Natural killer cell treated with Interleukin-12 subunit alpha and Interleukin-12 subunit beta and Interleukin-15 and Interleukin-18, amount 100 ng/mL, for 72 hours (primary cell): ENCODE measurements around the gene SSH2. TPM values are rescaled to one million over a fixed set of nuclear protein-coding genes. Genes with fewer than 3 reads are reported as not detected.
"Not testable (repeated sequence)": the region's sequence is repeated elsewhere in the genome, so short reads cannot be mapped to it uniquely, and the experiment has no call there.

Experiments
- ATAC-seq, 2 donors: fragments of 150-1000 bp; cut with Tn5 transposase in 1 of 2; sonication (Bioruptor Pico), chemical (Tn5 transposase) in 1 of 2; 2 replicates each; pipeline ENCODE4 v1.10.0; 2021
- DNase-seq: peaks from one replicate; pipeline ENCODE4 v3.0.0; 2022; ENCODE audit warnings: low spot score
- H3K27ac Mint-ChIP-seq, 2 donors: 1 replicate in 1 of 2; 2 replicates in 1 of 2; pipeline ENCODE4 v1.8.0; 2022; ENCODE audit warnings: mixed read lengths in 2 of 2, mild to moderate bottlenecking in 1 of 2, moderate library complexity in 1 of 2
- H3K27me3 Mint-ChIP-seq, 2 donors: 1 replicate in 1 of 2; 2 replicates in 1 of 2; pipeline ENCODE4 v1.8.0; 2022; ENCODE audit warnings: mixed read lengths in 2 of 2
- H3K36me3 Mint-ChIP-seq: one replicate; pipeline ENCODE4 v1.8.0; 2022; ENCODE audit warnings: mixed read lengths
- H3K4me1 Mint-ChIP-seq, 2 donors: 1 replicate in 1 of 2; 2 replicates in 1 of 2; pipeline ENCODE4 v1.8.0; 2022; ENCODE audit warnings: low read depth in 2 of 2, mixed read lengths in 2 of 2, mild to moderate bottlenecking in 1 of 2
- H3K4me3 Mint-ChIP-seq: one replicate; pipeline ENCODE4 v1.8.0; 2022; ENCODE audit warnings: mixed read lengths
- H3K9me3 Mint-ChIP-seq: 2 replicates; pipeline ENCODE4 v1.8.0; 2022; ENCODE audit warnings: mixed read lengths
- total RNA-seq, 2 donors: library from RNA; stranded (reverse); gene quantifications; one replicate each; pipeline ENCODE4 v1.2.3, GENCODE V29; 2022

Gene SSH2
- total RNA-seq, 2 donors from 2014 or later: 44.4 to 72.2 TPM

DNA sequence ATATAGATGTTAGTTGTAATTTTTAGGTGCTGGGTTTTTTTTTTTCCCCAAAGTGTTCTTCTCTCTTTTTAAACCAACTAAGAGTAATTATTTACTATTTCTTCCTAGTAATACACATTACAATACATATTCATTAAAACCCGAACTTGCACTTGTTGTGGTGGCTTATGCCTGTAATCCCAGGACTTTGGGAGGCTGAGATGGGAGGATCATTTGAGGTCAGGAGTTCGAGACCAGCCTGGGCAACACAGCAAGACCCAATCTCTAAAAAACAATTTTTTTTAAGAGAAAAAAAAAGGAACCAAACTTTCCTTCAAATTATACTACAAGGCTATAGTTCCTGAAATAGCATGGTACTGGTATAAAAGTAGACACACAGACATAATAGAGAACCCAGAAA lies 15.3 kb upstream of the SSH2 start:
- Mint-ChIP-seq H3K36me3 (no peaks in the 10 kb centered on the region), H3K4me1 (no peaks in the 10 kb centered on the region), H3K27me3 (peaks cover 0 to 3% of the 10 kb centered on the region in 2 donors), H3K9me3 (no peaks in the 10 kb centered on the region), H3K4me3 (no peak overlapping the region), H3K27ac (no peak overlapping the region)
- DNase-seq (no peak), ATAC-seq (no peak)

DNA sequence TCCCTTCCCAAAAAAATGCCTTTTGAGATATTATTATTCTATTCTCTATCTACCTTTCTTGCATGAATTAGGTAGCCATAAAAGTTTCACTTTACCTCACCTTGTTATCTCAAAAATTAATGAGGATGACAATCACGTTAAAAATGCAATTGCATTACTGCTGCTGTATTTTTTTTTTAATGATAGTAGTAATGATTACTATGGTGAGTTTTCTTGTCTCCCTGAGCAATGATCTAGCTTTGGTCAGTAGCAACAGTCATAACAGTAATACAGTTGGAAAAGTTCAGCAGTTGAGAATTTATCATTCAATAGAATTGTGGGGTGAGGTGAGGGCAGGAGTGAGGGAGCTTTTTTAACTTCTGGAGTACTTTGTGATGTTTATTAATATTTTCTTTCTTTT lies 11.3 kb upstream of the SSH2 start, which contains the start of gene EFCAB5:
Gene EFCAB5, plus strand, starts transcription at position 301 of the 400 bp plus-strand sequence. CDS start 163 bp downstream, outside the sequence.
- no peaks in the 10 kb centered on the region for H3K9me3 Mint-ChIP-seq
- no peaks in the 10 kb centered on the region for H3K36me3 Mint-ChIP-seq
- peaks cover 0 to 2% of the 10 kb centered on the region in 2 donors for H3K4me1 Mint-ChIP-seq
- ATAC-seq (no peak), DNase-seq (no peak)
- no peak within 1 kb of the TSS for H3K4me3 Mint-ChIP-seq
- H3K27ac Mint-ChIP-seq: no peak within 1 kb of the TSS
- peaks cover 0 to 6% of the 10 kb centered on the region in 2 donors for H3K27me3 Mint-ChIP-seq

DNA sequence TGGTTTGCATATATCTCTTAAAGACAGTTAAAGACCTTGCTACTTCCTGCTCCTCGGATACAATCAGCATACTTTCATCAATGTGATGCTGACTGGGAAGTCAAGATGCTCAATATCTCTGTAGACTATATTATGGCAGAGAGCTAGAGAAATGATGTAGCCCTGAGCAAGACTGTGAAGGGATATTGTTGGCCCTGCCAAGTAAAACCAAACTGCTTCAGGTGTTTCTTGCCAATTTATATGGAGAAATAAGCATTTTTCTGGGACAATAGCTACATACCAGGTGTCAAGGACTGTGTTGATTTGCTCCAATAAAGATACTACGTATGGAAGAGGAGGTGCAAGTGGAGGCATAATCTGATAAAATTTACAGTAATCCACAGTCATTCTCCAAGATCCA lies 6.7 kb upstream of the SSH2 start:
- ATAC-seq: no peak
- DNase-seq: no peak
- Mint-ChIP-seq H3K9me3 (no peaks in the 10 kb centered on the region), H3K27me3 (peaks cover 0 to 6% of the 10 kb centered on the region in 2 donors), H3K36me3 (no peaks in the 10 kb centered on the region), H3K4me3 (no peak overlapping the region), H3K27ac (no peak overlapping the region), H3K4me1 (peaks cover 0 to 2% of the 10 kb centered on the region in 2 donors)

DNA sequence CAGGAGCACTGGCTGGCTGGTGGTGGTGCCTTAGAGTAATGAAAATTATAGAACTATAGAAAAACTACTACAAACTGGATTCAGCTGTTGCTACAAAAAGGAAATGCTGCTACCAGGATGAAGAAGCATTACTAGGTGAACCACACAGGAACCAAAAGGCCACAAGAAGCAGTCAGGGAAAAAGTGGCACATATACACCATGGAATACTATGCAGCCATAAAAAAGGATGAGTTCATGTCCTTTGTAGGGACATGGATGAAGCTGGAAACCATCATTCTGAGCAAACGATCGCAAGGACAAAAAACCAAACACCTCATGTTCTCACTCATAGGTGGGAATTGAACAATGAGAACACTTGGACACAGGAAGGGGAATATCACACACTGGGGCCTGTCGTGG lies 5.9 kb upstream of the SSH2 start:
- not testable (repeated sequence) for H3K4me1 Mint-ChIP-seq, H3K36me3 Mint-ChIP-seq, H3K4me3 Mint-ChIP-seq, DNase-seq, H3K9me3 Mint-ChIP-seq, ATAC-seq, H3K27me3 Mint-ChIP-seq, H3K27ac Mint-ChIP-seq

DNA sequence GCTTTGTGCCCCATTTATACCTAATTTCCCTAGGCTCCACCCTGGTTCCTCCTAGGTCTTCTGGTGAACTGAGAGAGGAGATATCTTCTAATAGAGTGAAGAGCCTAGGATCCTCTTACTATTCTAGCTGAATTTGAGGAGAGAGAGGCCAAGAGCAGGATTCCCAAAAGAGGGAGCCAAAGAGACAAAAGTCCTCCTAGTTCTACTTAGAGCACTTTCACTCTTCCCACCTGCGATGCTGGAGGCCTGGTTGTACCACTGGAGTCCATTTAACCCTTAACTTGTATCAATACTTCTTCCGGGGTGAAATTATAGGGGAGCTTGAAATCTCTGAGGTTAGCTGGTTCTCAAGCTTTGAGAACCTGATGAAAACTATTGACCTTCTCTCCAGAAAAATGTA lies 3.4 kb upstream of the SSH2 start:
- Mint-ChIP-seq H3K4me3 (no peak overlapping the region), H3K27me3 (no peaks in the 10 kb centered on the region), H3K27ac (no peak overlapping the region), H3K36me3 (no peaks in the 10 kb centered on the region), H3K9me3 (no peaks in the 10 kb centered on the region), H3K4me1 (peaks cover 8 to 9% of the 10 kb centered on the region in 2 donors)
- DNase-seq: no peak
- ATAC-seq: no peak

DNA sequence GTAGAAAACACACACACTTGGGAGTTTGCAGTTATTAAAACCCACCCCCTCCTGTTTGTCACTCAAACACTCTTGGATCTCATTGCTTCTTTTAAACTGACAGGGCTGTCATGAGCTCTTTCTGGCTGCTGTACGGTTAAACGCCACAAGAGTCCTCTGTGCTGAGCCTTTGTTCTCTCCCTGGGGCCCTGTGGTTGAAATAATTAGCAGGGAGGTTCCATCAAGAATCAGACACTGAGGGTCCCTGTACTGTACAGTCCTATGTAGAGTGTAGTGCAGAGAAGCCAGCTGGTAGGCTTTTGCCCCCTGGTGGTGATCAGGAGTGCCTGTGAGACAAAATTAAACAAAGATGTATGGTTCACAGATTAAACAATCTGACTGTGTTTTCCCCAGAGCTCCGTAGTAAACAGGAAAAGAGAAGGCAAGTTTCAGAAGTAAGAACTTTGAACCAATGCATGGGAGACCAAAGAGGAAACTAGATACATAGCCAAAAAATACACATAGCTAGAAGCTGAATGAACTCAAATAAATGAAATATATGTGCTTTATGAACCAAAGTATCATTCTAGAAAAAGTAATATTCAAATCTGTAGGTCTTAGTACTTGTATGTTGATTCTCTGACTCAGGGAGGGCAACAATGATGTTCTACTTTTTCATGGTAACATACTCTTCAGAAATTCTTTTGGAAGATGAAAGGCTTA lies 1.4 kb upstream of the SSH2 start:
- H3K36me3 Mint-ChIP-seq: no peaks in the 10 kb centered on the region
- H3K9me3 Mint-ChIP-seq: no peaks in the 10 kb centered on the region
- no peaks in the 10 kb centered on the region for H3K27me3 Mint-ChIP-seq
- H3K27ac Mint-ChIP-seq: no peak overlapping the region
- peaks cover 21 to 23% of the 10 kb centered on the region in 2 donors for H3K4me1 Mint-ChIP-seq
- ATAC-seq (peak; percentile 67 to 69), DNase-seq (peak; percentile 79)
- H3K4me3 Mint-ChIP-seq: no peak overlapping the region

DNA sequence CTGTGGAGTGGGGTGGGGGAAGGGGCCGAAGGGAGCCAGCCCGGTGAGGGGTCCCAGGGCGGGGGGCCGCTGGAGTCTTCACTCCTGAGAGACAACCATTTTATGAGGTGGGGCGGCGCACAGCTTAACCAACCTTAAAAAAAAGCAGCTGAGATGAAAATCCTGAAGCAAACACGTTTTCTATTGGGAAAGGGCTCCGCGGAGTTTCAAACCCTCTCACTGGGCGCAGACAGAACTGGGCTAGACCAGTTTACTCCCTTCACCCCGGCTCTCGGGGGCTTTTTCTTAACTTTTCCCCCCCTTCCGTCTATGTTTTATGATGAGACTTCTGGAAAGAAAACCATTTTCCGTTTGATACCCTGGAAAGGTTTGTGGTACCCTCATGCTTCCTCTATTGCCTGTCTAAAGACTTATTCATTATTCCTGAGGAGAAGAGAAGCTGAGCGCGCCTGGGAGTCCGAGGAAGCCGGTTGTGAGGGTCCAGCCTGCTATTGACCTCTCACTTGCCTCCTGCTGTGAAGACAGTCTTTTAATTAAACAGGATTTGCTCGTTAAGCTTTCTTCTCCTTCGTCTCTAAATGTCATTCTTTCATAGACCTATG lies 482 bp upstream of the SSH2 start:
- Mint-ChIP-seq H3K9me3 (no peaks in the 10 kb centered on the region), H3K36me3 (no peaks in the 10 kb centered on the region), H3K4me3 (no peak overlapping the region), H3K4me1 (peaks cover 21 to 23% of the 10 kb centered on the region in 2 donors), H3K27ac (no peak overlapping the region), H3K27me3 (no peaks in the 10 kb centered on the region)
- DNase-seq (no peak), ATAC-seq (no peak)

DNA sequence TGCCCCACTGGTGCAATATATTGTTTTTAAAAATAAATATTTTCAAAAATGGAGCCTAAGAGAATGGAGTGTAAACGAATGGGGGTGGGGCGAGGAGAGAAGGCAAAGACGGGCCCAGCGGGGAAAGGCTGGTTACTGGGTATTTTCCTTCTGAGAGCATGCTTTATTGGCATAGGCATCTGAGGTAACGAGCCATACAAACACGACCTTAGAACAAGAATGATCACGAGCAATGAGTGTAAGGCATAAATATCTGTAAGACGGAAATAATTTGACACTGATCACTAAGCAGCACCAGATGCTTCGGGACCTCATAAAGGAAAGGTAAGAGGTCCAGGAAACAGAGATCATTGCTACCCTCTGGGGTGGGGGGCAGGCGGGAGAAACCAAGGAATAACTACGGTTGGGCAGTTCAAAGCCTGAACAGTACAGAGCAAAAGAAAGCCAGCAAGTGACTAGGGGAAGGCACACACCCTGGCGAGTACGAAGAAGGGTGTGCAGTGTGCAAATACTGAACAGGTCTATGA lies 959 bp downstream of the SSH2 start:
- Mint-ChIP-seq H3K4me1 (peaks cover 21 to 23% of the 10 kb centered on the region in 2 donors), H3K4me3 (no peak overlapping the region), H3K27me3 (no peaks in the 10 kb centered on the region), H3K9me3 (no peaks in the 10 kb centered on the region), H3K36me3 (no peaks in the 10 kb centered on the region), H3K27ac (no peak overlapping the region)
- DNase-seq (no peak), ATAC-seq (no peak)

DNA sequence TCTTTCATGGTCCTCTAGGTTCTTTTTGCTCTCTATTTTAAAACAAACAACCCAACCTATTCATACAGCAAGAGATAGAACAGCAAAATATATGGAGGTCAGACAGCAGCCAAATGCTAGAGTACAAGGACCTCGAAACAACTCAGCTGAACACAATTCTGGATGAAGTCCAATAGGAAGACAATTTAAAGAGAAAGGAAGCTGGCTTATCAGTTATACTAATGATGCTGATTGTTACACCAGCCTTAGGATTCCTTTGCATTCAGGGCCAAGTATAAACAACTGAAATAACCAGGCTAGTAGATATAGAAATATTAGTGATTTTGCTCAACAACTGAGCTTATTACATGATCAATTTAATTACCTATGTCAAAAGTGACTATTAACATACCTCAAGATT lies 2.5 kb downstream of the SSH2 start:
- Mint-ChIP-seq H3K36me3 (no peaks in the 10 kb centered on the region), H3K27ac (no peak overlapping the region), H3K4me1 (peaks cover 21 to 23% of the 10 kb centered on the region in 2 donors), H3K9me3 (no peaks in the 10 kb centered on the region), H3K4me3 (no peak overlapping the region), H3K27me3 (no peaks in the 10 kb centered on the region)
- no peak for DNase-seq
- no peak for ATAC-seq

DNA sequence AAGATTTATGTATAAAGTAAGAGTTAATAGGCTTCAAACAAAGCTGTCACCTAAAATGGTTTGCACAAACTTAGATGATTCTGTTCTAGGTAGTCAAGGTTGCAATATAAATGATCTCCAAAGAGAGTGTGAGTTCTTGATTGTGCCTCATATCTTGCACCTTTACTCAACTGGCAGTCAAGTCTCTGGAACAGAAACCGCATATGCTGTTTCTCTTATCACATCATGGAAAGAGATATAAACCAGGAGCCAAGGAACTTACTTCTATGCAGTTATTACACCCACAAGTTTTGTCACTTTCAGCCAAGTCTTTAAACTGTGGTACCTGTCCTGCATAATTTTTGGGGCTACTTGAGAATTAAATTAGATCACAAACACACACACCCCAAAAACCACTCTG lies 5.2 kb downstream of the SSH2 start:
- no peaks in the 10 kb centered on the region for H3K27me3 Mint-ChIP-seq
- no peaks in the 10 kb centered on the region for H3K9me3 Mint-ChIP-seq
- H3K27ac Mint-ChIP-seq: no peak overlapping the region
- no peak overlapping the region for H3K4me3 Mint-ChIP-seq
- H3K4me1 Mint-ChIP-seq: peaks cover 21 to 23% of the 10 kb centered on the region in 2 donors
- no peaks in the 10 kb centered on the region for H3K36me3 Mint-ChIP-seq
- no peak for DNase-seq
- no peak for ATAC-seq

DNA sequence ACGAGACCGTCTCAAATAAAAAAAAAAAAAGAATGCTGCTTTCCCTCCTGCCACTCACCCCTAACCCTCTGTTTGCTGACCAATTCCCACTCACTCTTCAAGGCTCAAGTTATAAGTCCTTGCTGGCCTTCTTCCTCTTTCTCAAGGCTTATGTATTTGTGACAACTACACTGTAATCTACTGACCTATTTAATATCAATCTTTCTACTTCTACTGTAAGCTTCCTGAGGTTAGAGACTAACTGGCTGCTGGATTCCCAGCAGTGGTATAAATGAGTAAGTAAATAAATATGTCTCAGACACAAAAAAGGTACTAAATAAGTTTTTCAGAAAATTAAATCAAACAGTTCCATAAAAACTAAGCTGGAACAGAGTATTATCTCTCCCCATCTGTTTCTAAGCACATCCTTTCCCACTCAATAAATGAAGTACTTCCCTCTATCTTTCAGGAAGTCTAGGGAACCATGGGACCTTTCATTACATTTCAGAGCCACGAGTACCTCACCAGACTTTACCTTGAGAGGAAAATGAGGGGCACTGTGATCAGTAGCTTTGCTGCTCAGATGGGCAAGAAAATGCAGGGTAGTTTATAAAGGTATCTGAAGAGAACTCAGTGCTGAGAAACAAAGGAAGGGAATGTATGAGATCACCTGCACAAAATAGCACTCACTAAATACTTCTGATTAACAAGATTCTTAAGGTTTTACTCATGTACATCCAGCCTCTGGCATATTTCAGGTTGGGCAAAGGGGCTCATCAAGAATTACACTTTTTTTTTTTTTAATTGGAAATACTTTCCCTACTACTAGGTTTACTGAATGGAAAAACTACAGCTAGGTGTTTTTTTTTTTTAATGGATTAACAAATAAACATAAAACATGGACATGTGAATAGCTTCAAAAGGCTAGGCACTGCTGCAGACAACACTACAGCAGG lies 10.8 kb downstream of the SSH2 start:
- Mint-ChIP-seq H3K36me3 (no peaks in the 10 kb centered on the region), H3K4me3 (no peak overlapping the region), H3K9me3 (no peaks in the 10 kb centered on the region), H3K27ac (peak overlapping the region in 1 of 2 donors; percentile 43), H3K4me1 (peaks cover 12 to 28% of the 10 kb centered on the region in 2 donors), H3K27me3 (no peaks in the 10 kb centered on the region)
- ATAC-seq: no peak
- no peak for DNase-seq

DNA sequence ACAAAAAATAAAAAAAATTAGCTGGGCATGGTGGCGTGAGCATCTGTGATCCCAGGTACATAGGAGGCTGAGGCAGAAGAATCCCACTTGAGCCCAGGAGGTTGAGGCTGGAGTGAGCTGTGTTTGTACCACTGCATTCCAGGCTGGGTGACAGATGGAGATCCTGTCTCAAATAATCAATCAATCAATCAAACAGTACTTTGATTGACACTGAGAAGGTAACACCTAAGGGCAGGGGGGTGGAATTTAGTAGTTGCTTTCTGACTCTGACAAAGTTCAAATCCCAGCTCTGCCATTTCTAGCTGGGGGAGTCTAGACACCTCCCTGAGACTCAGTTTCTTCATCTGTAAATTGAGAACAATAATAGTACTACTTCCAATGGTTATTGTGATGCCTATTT lies 12.0 kb downstream of the SSH2 start:
- no peak overlapping the region for H3K27ac Mint-ChIP-seq
- peaks cover 12 to 28% of the 10 kb centered on the region in 2 donors for H3K4me1 Mint-ChIP-seq
- no peak for ATAC-seq

DNA sequence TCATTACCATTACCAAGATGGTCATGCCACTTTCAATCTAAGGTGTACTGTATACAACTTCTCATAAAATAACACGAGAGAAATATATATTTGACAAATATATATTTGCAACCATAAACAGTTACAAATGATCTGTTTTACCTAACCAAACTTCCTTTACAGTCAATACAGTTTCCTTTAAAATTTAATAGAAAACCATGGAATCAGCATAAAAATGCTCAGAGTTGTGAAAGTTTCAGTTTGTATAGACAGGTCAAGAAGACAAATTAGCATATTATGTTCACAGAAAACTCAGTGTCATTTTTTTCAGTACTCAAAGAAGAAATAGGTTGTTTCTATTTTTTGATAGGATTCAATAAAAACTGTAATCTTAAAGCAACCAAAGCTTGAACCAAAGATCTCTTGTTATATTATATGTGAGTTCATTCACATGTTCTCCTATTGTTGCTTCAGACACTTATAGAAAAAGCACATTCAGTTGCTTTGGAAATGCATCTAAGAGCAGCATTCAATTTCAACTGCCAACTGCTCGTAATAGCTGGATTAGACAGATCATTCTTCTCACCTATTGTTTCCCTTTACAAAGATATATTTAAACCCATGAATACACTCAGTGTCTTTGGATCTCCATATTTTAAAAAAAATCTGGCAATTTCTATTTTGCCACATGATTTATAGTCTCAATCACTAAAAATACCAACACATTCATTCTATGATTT lies 15.1 kb downstream of the SSH2 start:
- no peak overlapping the region for H3K4me3 Mint-ChIP-seq
- H3K36me3 Mint-ChIP-seq: no peaks in the 10 kb centered on the region
- H3K9me3 Mint-ChIP-seq: no peaks in the 10 kb centered on the region
- no peak for DNase-seq
- H3K27me3 Mint-ChIP-seq: no peaks in the 10 kb centered on the region
- no peak overlapping the region for H3K27ac Mint-ChIP-seq
- no peak for ATAC-seq
- H3K4me1 Mint-ChIP-seq: peaks cover 12 to 28% of the 10 kb centered on the region in 2 donors

More for the DNA sequence above, 12.0 kb downstream of the SSH2 start:
- H3K9me3 Mint-ChIP-seq: no peaks in the 10 kb centered on the region
- H3K4me3 Mint-ChIP-seq: no peak overlapping the region
- no peak for DNase-seq
- H3K27me3 Mint-ChIP-seq: no peaks in the 10 kb centered on the region
- no peaks in the 10 kb centered on the region for H3K36me3 Mint-ChIP-seq
